H9 (cell line): ENCODE results near the gene PIMREG. TPM values are rescaled to one million over a fixed set of nuclear protein-coding genes. Genes with fewer than 3 reads are reported as not detected.

Source experiments
- DNase-seq: peaks from one replicate; pipeline ENCODE4 v3.0.0-alpha.2; 2017
- H2AFZ ChIP-seq: one replicate; pipeline ENCODE4 v1.6.1; 2013; ENCODE audit warnings: mild to moderate bottlenecking, low read length, control low read depth, moderate library complexity
- H2AK5ac ChIP-seq: 2 replicates; pipeline ENCODE4 v1.6.1; 2013; ENCODE audit warnings: low read length, control low read depth, mixed read lengths; ENCODE audit not compliant: insufficient read length
- H2BK120ac ChIP-seq: one replicate; pipeline ENCODE4 v1.6.1; 2013; ENCODE audit warnings: low read depth, mild to moderate bottlenecking, low read length, control low read depth, inconsistent platforms; ENCODE audit not compliant: poor library complexity, severe bottlenecking
- H2BK12ac ChIP-seq: 2 replicates; pipeline ENCODE4 v1.6.1; 2013; ENCODE audit warnings: low read length, control low read depth, mixed read lengths, low read depth; ENCODE audit not compliant: insufficient read length
- H2BK15ac ChIP-seq: 2 replicates; pipeline ENCODE4 v1.6.1; 2013; ENCODE audit warnings: low read depth, low read length, control low read depth
- H2BK20ac ChIP-seq: one replicate; pipeline ENCODE4 v1.6.1; 2013; ENCODE audit warnings: low read depth, mild to moderate bottlenecking, low read length, control low read depth, inconsistent platforms; ENCODE audit not compliant: poor library complexity, severe bottlenecking
- H2BK5ac ChIP-seq: 2 replicates; pipeline ENCODE4 v1.6.1; 2013; ENCODE audit warnings: low read length, control low read depth, mixed read lengths; ENCODE audit not compliant: insufficient read length
- H3K14ac ChIP-seq: 2 replicates; pipeline ENCODE4 v1.6.1; 2013; ENCODE audit warnings: low read length, control low read depth; ENCODE audit not compliant: insufficient read depth
- H3K18ac ChIP-seq: 2 replicates; pipeline ENCODE4 v1.6.1; 2013; ENCODE audit warnings: low read depth, mild to moderate bottlenecking, mixed read lengths, low read length, control low read depth; ENCODE audit not compliant: insufficient read length
- H3K23ac ChIP-seq: 2 replicates; pipeline ENCODE4 v1.6.1; 2013; ENCODE audit warnings: low read length, control low read depth, mixed read lengths, low read depth; ENCODE audit not compliant: insufficient read length
- H3K23me2 ChIP-seq: 2 replicates; pipeline ENCODE4 v1.6.1; 2013; ENCODE audit warnings: low read depth, mild to moderate bottlenecking, mixed read lengths, low read length, control low read depth; ENCODE audit not compliant: insufficient read length, poor library complexity, severe bottlenecking
- H3K27ac ChIP-seq: 2 replicates; pipeline ENCODE4 v1.5.1; 2013; ENCODE audit warnings: low read length, control low read depth, mixed read lengths, low read depth; ENCODE audit not compliant: insufficient read length
- H3K27me3 ChIP-seq: 2 replicates; pipeline ENCODE4 v1.6.1; 2013; ENCODE audit warnings: low read length, control low read depth, inconsistent platforms; ENCODE audit not compliant: insufficient read depth
- H3K4ac ChIP-seq: 2 replicates; pipeline ENCODE4 v1.6.1; 2013; ENCODE audit warnings: low read depth, mild to moderate bottlenecking, control low read depth, inconsistent platforms, low read length, moderate library complexity
- H3K4me1 ChIP-seq: 2 replicates; pipeline ENCODE4 v1.6.1; 2013; ENCODE audit warnings: low read length, control low read depth, inconsistent platforms; ENCODE audit not compliant: insufficient read depth
- H3K4me2 ChIP-seq: 2 replicates; pipeline ENCODE4 v1.6.1; 2013; ENCODE audit warnings: low read length, control low read depth, mixed read lengths; ENCODE audit not compliant: insufficient read length, insufficient read depth
- H3K56ac ChIP-seq: 2 replicates; pipeline ENCODE4 v1.6.1; 2013; ENCODE audit warnings: low read depth, mild to moderate bottlenecking, mixed read lengths, low read length, control low read depth; ENCODE audit not compliant: insufficient read length
- H3K79me1 ChIP-seq: 2 replicates; pipeline ENCODE4 v1.6.1; 2013; ENCODE audit warnings: low read depth, mild to moderate bottlenecking, moderate library complexity, low read length, control low read depth, inconsistent platforms; ENCODE audit not compliant: insufficient read depth, poor library complexity, severe bottlenecking
- H3K79me2 ChIP-seq: 2 replicates; pipeline ENCODE4 v1.6.1; 2013; ENCODE audit warnings: low read length, control low read depth, inconsistent platforms; ENCODE audit not compliant: insufficient read depth
- H3K9ac ChIP-seq: 2 replicates; pipeline ENCODE4 v1.6.1; 2013; ENCODE audit warnings: low read length, control low read depth, mixed read lengths; ENCODE audit not compliant: insufficient read length; ENCODE audit errors: extremely low read depth
- H3K9me3 ChIP-seq: one replicate; pipeline ENCODE4 v1.6.1; 2013; ENCODE audit warnings: low read depth, low read length, inconsistent platforms; ENCODE audit not compliant: control insufficient read depth
- H3T11ph ChIP-seq: one replicate; pipeline ENCODE4 v1.6.1; 2013; ENCODE audit warnings: mild to moderate bottlenecking, low read length, control low read depth, inconsistent platforms
- H4K20me1 ChIP-seq: one replicate; pipeline ENCODE4 v1.6.1; 2013; ENCODE audit not compliant: control insufficient read depth, insufficient read length, insufficient read depth
- H4K5ac ChIP-seq: 2 replicates; pipeline ENCODE4 v1.6.1; 2013; ENCODE audit warnings: low read depth, mild to moderate bottlenecking, mixed read lengths, low read length, control low read depth; ENCODE audit not compliant: insufficient read length
- H4K8ac ChIP-seq: replicated peaks from 2 replicates; pipeline ENCODE4 v1.6.1; 2013; ENCODE audit warnings: low read length, control low read depth, mixed read lengths, low read depth; ENCODE audit not compliant: insufficient read length
- H4K91ac ChIP-seq: 2 replicates; pipeline ENCODE4 v1.6.1; 2013; ENCODE audit warnings: low read depth, mild to moderate bottlenecking, moderate library complexity, mixed read lengths, low read length, control low read depth; ENCODE audit not compliant: insufficient read length
- H3K27ac Mint-ChIP-seq, 3 experiments: 2 replicates in 2 of 3; 3 replicates in 1 of 3; pipeline ENCODE4 v1.8.0; 2020 to 2021; ENCODE audit warnings: mixed read lengths in 3 of 3, mild to moderate bottlenecking in 1 of 3, moderate library complexity in 1 of 3
- H3K27me3 Mint-ChIP-seq: 2 replicates; pipeline ENCODE4 v1.8.0; 2021; ENCODE audit warnings: low read depth, mild to moderate bottlenecking, moderate library complexity, mixed read lengths
- H3K36me3 Mint-ChIP-seq, 3 experiments: 2 replicates in 2 of 3; 3 replicates in 1 of 3; pipeline ENCODE4 v1.8.0; 2020 to 2021; ENCODE audit warnings: low read depth in 3 of 3, mixed read lengths in 3 of 3; ENCODE audit not compliant: insufficient read depth in 1 of 3
- H3K4me1 Mint-ChIP-seq, 2 experiments: 2 replicates each; pipeline ENCODE4 v1.8.0; 2020; ENCODE audit warnings: mixed read lengths in 2 of 2
- H3K4me3 Mint-ChIP-seq, 2 experiments: 2 replicates in 1 of 2; 3 replicates in 1 of 2; pipeline ENCODE4 v1.8.0; 2020 to 2021; ENCODE audit warnings: mild to moderate bottlenecking in 2 of 2, mixed read lengths in 2 of 2, moderate library complexity in 1 of 2
- H3K9me3 Mint-ChIP-seq, 2 experiments: 2 replicates in 1 of 2; 3 replicates in 1 of 2; pipeline ENCODE4 v1.8.0; 2020; ENCODE audit warnings: mild to moderate bottlenecking in 2 of 2, mixed read lengths in 2 of 2, moderate library complexity in 1 of 2
- WGBS: extraction: QIAGEN DNeasy Blood & Tissue Kit; methylation state at CpG from one replicate; pipeline ENCODE4 v1.1.7; 2013; ENCODE audit warnings: missing lambda C conversion rate, low lambda C conversion rate, mixed read lengths; ENCODE audit not compliant: insufficient read length; ENCODE audit errors: extremely low coverage; 5-methylcytosine and 5-hydroxymethylcytosine counted together
- total RNA-seq: library from RNA; stranded (reverse); gene quantifications from 2 replicates; pipeline ENCODE4 v1.2.1, GENCODE V29; 2021
- TF ChIP-seq, protein P1 (sequence below): fragments of 200-600 bp; sonication (generic); conservative IDR thresholded peaks from 3 replicates; pipeline ENCODE4 v1.8.0; 2021; ENCODE audit warnings: antibody characterized with exemption, mild to moderate bottlenecking

PIMREG gene
- total RNA-seq, 1 experiment from 2014 or later, result 91.6 TPM

- H4K5ac ChIP-seq, result no peak overlapping the region
- no peak overlapping the region; a peak in 1 of 5 replicates for H3K4me3 Mint-ChIP-seq
- H3K23ac ChIP-seq, result no peak overlapping the region
- H3K4ac ChIP-seq, result no peak overlapping the region
- no peak overlapping the region for H2BK15ac ChIP-seq
- no peak overlapping the region for H2AK5ac ChIP-seq
- H3K14ac ChIP-seq, result no peak overlapping the region
- peaks cover 3% of the 10 kb centered on the region for H3K23me2 ChIP-seq
- no peak overlapping the region for H3K18ac ChIP-seq
- no peak for DNase-seq
- H2BK120ac ChIP-seq, result no peak overlapping the region
- no peak overlapping the region for H4K91ac ChIP-seq
- H3K9ac ChIP-seq, result no peak overlapping the region
- H4K20me1 ChIP-seq, result no peaks in the 10 kb centered on the region
- H3K4me1 Mint-ChIP-seq, result peaks cover 53 to 59% of the 10 kb centered on the region in 2 experiments
- H2BK20ac ChIP-seq, result no peak overlapping the region
- H2AFZ ChIP-seq, result no peak overlapping the region
- no peak overlapping the region for H4K8ac ChIP-seq
- no peaks in the 10 kb centered on the region for H3K27me3 ChIP-seq
- no peak overlapping the region for H2BK12ac ChIP-seq
- peaks cover 0 to 3% (median 3%) of the 10 kb centered on the region in 3 experiments; a peak in 1 of 7 replicates for H3K36me3 Mint-ChIP-seq
- no peak overlapping the region for H3T11ph ChIP-seq
- no peaks in the 10 kb centered on the region; a peak in 1 of 5 replicates for H3K9me3 Mint-ChIP-seq
- no peaks in the 10 kb centered on the region for H3K79me2 ChIP-seq
- no peak overlapping the region for H3K27ac ChIP-seq
- H3K4me2 ChIP-seq, result no peak overlapping the region
- no peak overlapping the region for H2BK5ac ChIP-seq
- peaks cover 8% of the 10 kb centered on the region; the same call in 1 of the 2 replicates for H3K4me1 ChIP-seq
- TF ChIP-seq, protein P1, sequence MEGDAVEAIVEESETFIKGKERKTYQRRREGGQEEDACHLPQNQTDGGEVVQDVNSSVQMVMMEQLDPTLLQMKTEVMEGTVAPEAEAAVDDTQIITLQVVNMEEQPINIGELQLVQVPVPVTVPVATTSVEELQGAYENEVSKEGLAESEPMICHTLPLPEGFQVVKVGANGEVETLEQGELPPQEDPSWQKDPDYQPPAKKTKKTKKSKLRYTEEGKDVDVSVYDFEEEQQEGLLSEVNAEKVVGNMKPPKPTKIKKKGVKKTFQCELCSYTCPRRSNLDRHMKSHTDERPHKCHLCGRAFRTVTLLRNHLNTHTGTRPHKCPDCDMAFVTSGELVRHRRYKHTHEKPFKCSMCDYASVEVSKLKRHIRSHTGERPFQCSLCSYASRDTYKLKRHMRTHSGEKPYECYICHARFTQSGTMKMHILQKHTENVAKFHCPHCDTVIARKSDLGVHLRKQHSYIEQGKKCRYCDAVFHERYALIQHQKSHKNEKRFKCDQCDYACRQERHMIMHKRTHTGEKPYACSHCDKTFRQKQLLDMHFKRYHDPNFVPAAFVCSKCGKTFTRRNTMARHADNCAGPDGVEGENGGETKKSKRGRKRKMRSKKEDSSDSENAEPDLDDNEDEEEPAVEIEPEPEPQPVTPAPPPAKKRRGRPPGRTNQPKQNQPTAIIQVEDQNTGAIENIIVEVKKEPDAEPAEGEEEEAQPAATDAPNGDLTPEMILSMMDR, result no peak
- no peaks in the 10 kb centered on the region for H3K79me1 ChIP-seq
- no peak overlapping the region for H3K56ac ChIP-seq
- H3K27ac Mint-ChIP-seq, result no peak overlapping the region; a peak in 1 of 7 replicates
- no peaks in the 10 kb centered on the region for H3K9me3 ChIP-seq
- no CpG with 5 or more reads among the region's 7 CpGs for WGBS
- H3K27me3 Mint-ChIP-seq, result peaks cover 11% of the 10 kb centered on the region
Observed at GRCh38 chr17:6498356-6498755, 54.1 kb downstream of the PIMREG start.
